DND-41 (cell line): Measurements from ENCODE around the gene TMEM217.

Experiments
- CTCF ChIP-seq: IDR thresholded peaks from 2 replicates; pipeline ENCODE4 v1.5.1; 2012; ENCODE audit warnings: borderline replicate concordance, low read length, moderate library complexity, mild to moderate bottlenecking; ENCODE audit not compliant: poor library complexity, severe bottlenecking; ENCODE audit errors: extremely low read depth
- EZH2 ChIP-seq: IDR thresholded peaks from 3 replicates; pipeline ENCODE4 v1.6.1; 2012; ENCODE audit warnings: borderline replicate concordance, low read depth, mild to moderate bottlenecking, moderate library complexity, low read length, inconsistent platforms; ENCODE audit not compliant: severe bottlenecking

GRCh38 chr6:37244430-37245310 is 13.3 kb downstream of the TMEM217 start:
- TF ChIP-seq EZH2 (no peak), CTCF (no peak)
